DMS153 treated with DMSO at 0.1 percent for 48 hours (cell line): Measurements from ENCODE around the gene TMEM150A.
"Not testable (repeated sequence)": the region's sequence is repeated elsewhere in the genome, so short reads cannot be mapped to it uniquely, and the experiment has no call there.

Experiments
- DNase-seq: peaks from one replicate; lab custom pipeline; 2025; ENCODE audit not compliant: unreplicated experiment; lab: John Stamatoyannopoulos, UW

Gene TMEM150A

GRCh38 chr2:85577386-85578242 lies 24.9 kb downstream of the TMEM150A start, which contains the start of gene VAMP8:
Gene VAMP8, plus strand, starts transcription at chr2:85577586. Its CDS starts 61 bp downstream, at chr2:85577647.
- peak; percentile 36 for DNase-seq

GRCh38 chr2:85577063-85577385 lies 25.5 kb downstream of the TMEM150A start:
- DNase-seq, result no peak

- DNase-seq, result no peak
These were observed 26.8 kb downstream of the TMEM150A start for GRCh38 chr2:85575739-85576138.

- DNase-seq, result no peak
These were observed 36.2 kb downstream of the TMEM150A start for GRCh38 chr2:85566265-85566664.

- no peak for DNase-seq
These were observed 38.3 kb downstream of the TMEM150A start for GRCh38 chr2:85564144-85564563.

- peak; percentile 90 for DNase-seq
These were observed 41.0 kb downstream of the TMEM150A start, which contains the start of gene GGCX for GRCh38 chr2:85561280-85562212. Gene GGCX, minus strand, starts transcription at chr2:85561493. Its CDS starts 65 bp downstream, at chr2:85561428.

GRCh38 chr2:85560812-85561279 lies 41.7 kb downstream of the TMEM150A start:
- DNase-seq, result no peak

- not testable (repeated sequence) for DNase-seq
These were observed 42.1 kb downstream of the TMEM150A start for GRCh38 chr2:85560403-85560726.

GRCh38 chr2:85558160-85558559 lies 44.3 kb downstream of the TMEM150A start:
- DNase-seq, result no peak

GRCh38 chr2:85557130-85557529 lies 45.4 kb downstream of the TMEM150A start:
- no peak for DNase-seq

GRCh38 chr2:85554980-85555612 lies 47.4 kb downstream of the TMEM150A start:
- DNase-seq, result no peak

GRCh38 chr2:85553184-85553583 lies 49.3 kb downstream of the TMEM150A start:
- no peak for DNase-seq

- DNase-seq, result peak; percentile 69
These were observed 50.5 kb downstream of the TMEM150A start for GRCh38 chr2:85551698-85552678.

- DNase-seq, result no peak
These were observed 52.0 kb downstream of the TMEM150A start for GRCh38 chr2:85550486-85550885.

GRCh38 chr2:85549826-85550225 lies 52.7 kb downstream of the TMEM150A start:
- no peak for DNase-seq

GRCh38 chr2:85549095-85549494 lies 53.4 kb downstream of the TMEM150A start:
- no peak for DNase-seq

GRCh38 chr2:85548608-85548900 lies 53.9 kb downstream of the TMEM150A start:
- no peak for DNase-seq
